ENCODE measurements around the gene LRRC26. TPM values are rescaled to one million over a fixed set of nuclear protein-coding genes. Genes with fewer than 3 reads are reported as not detected.

LRRC26 gene
- total RNA-seq, 2 donors from 2014 or later, result 1.3 TPM; not detected in 1

DNA sequence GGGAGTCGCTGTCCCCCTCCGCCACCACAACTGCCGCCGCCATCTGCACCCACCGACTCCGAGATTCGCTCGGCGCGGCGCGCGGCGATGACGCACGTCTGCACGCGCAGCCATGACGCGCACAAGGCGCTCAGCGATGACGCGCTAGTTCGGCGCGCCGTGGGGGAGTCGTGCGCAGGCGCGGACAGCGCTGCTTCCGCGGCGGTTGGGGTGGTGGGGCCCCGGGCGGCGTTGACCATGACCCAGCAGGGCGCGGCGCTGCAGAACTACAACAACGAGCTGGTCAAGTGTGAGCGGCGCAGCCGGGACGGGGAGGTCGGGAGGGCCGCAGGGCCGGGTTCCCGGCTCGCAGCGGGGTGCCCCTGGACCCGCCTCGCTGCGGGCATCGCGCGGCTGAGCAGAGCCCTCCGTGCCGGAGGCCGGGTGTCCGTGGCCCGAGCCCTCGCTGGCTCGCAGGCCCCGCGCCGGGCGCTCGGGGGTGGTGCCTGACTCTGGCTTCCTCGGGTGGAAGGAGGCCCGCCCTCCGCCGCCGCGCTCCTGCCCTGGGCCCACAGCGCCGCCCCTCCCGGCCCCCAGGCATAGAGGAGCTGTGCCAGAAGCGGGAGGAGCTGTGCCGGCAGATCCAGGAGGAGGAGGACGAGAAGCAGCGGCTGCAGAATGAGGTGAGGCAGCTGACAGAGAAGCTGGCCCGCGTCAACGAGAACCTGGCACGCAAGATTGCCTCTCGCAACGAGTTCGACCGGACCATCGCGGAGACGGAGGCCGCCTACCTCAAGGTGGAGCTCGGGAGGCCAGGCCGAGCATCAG, 18.8 kb upstream of the LRRC26 start, which contains the start of the genes ANAPC2 and SSNA1:
TSS of gene ANAPC2 (minus strand) at position 71 of the 807 bp plus-strand sequence. CDS start at position 43, 28 bp downstream.
TSS of gene SSNA1 (plus strand) at position 187 of the 807 bp plus-strand sequence. CDS start at position 238, 51 bp downstream.
- intact Hi-C loops (cut with DNase I), result no loop called here
- peak; percentile 87 for ATAC-seq
- peaks cover 3 to 6% of the 10 kb centered on the region in 2 donors for H3K36me3 ChIP-seq (replicated peaks in 1 of 2; ENCODE audit: insufficient read depth in 1 of 2, low read depth in 2 of 2)

DNA sequence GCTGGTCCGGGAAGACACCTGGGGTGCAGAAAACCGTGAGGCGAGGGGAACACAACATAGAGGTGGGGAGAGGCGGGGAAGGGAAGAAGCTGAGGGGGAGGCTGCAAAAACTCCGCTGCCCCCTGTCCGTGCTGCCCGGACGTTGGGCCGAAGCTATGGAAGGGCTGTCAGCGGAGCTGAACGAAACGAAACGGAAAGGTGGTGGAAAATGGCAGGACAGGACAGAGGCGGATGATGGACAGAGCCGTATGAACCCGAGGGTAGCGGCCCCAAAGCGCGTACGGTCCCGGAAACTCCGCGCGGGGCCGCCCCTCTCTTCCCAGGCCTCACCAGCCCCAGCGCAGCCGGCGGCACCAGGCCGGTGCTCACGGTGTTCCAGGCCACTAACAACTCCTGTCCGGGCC, 18.2 kb upstream of the LRRC26 start:
- TF ChIP-seq, protein P1, sequence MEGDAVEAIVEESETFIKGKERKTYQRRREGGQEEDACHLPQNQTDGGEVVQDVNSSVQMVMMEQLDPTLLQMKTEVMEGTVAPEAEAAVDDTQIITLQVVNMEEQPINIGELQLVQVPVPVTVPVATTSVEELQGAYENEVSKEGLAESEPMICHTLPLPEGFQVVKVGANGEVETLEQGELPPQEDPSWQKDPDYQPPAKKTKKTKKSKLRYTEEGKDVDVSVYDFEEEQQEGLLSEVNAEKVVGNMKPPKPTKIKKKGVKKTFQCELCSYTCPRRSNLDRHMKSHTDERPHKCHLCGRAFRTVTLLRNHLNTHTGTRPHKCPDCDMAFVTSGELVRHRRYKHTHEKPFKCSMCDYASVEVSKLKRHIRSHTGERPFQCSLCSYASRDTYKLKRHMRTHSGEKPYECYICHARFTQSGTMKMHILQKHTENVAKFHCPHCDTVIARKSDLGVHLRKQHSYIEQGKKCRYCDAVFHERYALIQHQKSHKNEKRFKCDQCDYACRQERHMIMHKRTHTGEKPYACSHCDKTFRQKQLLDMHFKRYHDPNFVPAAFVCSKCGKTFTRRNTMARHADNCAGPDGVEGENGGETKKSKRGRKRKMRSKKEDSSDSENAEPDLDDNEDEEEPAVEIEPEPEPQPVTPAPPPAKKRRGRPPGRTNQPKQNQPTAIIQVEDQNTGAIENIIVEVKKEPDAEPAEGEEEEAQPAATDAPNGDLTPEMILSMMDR (IDR thresholded peaks at IDR 0.05), result no peak
- no peak for TF ChIP-seq POLR2A (IDR thresholded peaks at IDR 0.05)
- H3K27me3 ChIP-seq, result no peaks in the 10 kb centered on the region
- peaks cover 8 to 11% of the 10 kb centered on the region in 2 donors for H3K36me3 ChIP-seq (replicated peaks in 1 of 2; ENCODE audit: insufficient read depth in 1 of 2, low read depth in 2 of 2)
- H3K4me1 ChIP-seq, result peaks cover 68% of the 10 kb centered on the region
- no peaks in the 10 kb centered on the region for H3K9me3 ChIP-seq
- intact Hi-C loops (cut with DNase I), result no loop called here
- H3K4me3 ChIP-seq, result peak overlapping the region; percentile 79 to 90
- H3K27ac ChIP-seq, result peak overlapping the region; percentile 93 to 99 (median 95)
- DNase-seq (no peak), ATAC-seq (no peak)
- 1% methylated on average over 25 to 31 of the region's 31 CpGs for WGBS, 2 donors

More for the DNA sequence above, 18.8 kb upstream of the LRRC26 start, which contains the start of the genes ANAPC2 and SSNA1:
- TF ChIP-seq, protein P1 (IDR thresholded peaks at IDR 0.05), result peak in 4 of 7 experiments; percentile 49 to 63 (median 54)
- peak; percentile 86 to 87 (median 86) for TF ChIP-seq POLR2A (IDR thresholded peaks at IDR 0.05)
- Histone ChIP-seq H3K4me1 (peaks cover 74% of the 10 kb centered on the region), H3K27ac (peak within 1 kb of the TSS; percentile 93 to 99 (median 95)), H3K4me3 (peak within 1 kb of the TSS; percentile 79 to 90), H3K9me3 (no peaks in the 10 kb centered on the region), H3K27me3 (no peaks in the 10 kb centered on the region)
- DNase-seq, result peak; percentile 94
- 0% methylated on average over 6 to 94 of the region's 98 CpGs for WGBS, 2 donors

DNA sequence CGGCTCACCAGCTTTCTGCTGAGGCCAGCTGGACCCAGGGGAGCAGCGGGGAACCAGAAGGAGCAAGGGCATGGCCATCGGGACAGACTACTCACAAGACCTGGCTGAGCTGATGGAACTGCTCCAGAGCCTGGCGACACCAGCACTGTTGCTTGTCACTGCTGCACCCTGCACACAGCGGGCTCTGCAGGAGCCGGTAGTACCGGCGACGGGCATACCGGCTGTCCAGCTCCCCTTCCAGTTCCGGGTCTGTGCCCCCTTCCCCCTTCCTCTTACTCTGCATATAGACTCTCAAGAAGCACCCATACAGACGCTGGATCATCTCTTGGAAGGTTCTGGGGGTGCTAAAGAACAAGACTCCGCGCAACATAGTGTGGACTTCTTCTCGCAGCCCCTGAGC, 17.5 kb upstream of the LRRC26 start:
- DNase-seq, result no peak
- H3K4me1 ChIP-seq, result peaks cover 61% of the 10 kb centered on the region

DNA sequence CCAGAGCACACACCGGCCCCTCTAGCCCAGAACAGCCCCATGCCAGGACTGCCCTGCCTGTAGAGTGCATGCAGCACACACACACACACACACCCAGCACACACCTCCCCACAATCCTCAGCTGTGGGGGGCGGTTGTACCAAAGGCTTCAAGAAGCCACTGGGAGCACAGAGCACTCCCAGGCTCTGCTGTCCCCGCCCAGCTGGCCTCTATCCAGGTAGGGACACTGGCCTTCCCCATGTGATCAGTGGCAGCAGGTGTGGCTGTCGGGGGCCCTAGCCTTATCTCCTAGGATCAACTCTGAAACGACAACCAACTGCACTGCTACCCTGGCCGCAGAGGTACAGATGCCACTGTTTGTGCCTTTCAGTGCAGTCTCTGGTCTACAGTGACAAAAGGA, 16.5 kb upstream of the LRRC26 start:
- H3K36me3 ChIP-seq (replicated peaks in 1 of 2; ENCODE audit: insufficient read depth in 1 of 2, low read depth in 2 of 2), result peaks cover 8 to 20% of the 10 kb centered on the region in 2 donors
- H3K27me3 ChIP-seq, result no peaks in the 10 kb centered on the region
- H3K4me1 ChIP-seq, result peaks cover 51% of the 10 kb centered on the region
- 43% methylated on average over 6 of the region's 6 CpGs; no CpG with 5 or more reads in 1 of the 2 donors for WGBS, 2 donors
- H3K9me3 ChIP-seq, result no peaks in the 10 kb centered on the region
- H3K4me3 ChIP-seq, result no peak overlapping the region
- no peak overlapping the region for H3K27ac ChIP-seq
- DNase-seq (no peak), ATAC-seq (no peak)
- TF ChIP-seq, protein P1 (IDR thresholded peaks at IDR 0.05), result no peak
- TF ChIP-seq POLR2A (IDR thresholded peaks at IDR 0.05), result no peak
- intact Hi-C loops (cut with DNase I), result no loop called here

More for the DNA sequence above, 17.5 kb upstream of the LRRC26 start:
- Histone ChIP-seq H3K27ac (no peak overlapping the region), H3K36me3 (replicated peaks in 1 of 2; ENCODE audit: insufficient read depth in 1 of 2, low read depth in 2 of 2) (peaks cover 8 to 17% of the 10 kb centered on the region in 2 donors), H3K27me3 (no peaks in the 10 kb centered on the region), H3K4me3 (peak overlapping the region; percentile 79 to 90), H3K9me3 (no peaks in the 10 kb centered on the region)
- intact Hi-C loops (cut with DNase I), result no loop called here
- 59% methylated on average over 9 to 15 of the region's 15 CpGs for WGBS, 2 donors
- TF ChIP-seq, protein P1 (IDR thresholded peaks at IDR 0.05), result no peak
- TF ChIP-seq POLR2A (IDR thresholded peaks at IDR 0.05), result no peak
- ATAC-seq, result no peak
